ENCODE measurements around the gene R3HDM2.

DNA sequence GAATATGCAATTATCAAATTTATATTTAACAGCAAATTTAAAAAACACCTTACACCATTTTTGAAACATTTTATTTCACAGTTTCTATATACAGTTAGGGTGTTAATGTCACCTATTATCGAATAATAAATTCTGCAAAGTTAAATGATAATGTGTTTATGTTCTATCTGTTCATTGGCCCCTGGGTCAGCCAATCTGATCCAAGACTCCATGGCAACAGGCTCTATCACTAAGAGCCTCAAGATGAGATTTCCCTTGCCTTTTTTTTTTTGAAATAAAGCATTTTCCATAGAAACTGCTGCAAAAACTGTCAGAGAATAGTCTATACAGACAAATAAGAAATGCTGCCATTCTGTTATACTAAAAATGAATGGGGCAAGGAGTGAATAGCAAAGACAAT lies 96.6 kb downstream of the R3HDM2 start:
- TF ChIP-seq, protein P1, sequence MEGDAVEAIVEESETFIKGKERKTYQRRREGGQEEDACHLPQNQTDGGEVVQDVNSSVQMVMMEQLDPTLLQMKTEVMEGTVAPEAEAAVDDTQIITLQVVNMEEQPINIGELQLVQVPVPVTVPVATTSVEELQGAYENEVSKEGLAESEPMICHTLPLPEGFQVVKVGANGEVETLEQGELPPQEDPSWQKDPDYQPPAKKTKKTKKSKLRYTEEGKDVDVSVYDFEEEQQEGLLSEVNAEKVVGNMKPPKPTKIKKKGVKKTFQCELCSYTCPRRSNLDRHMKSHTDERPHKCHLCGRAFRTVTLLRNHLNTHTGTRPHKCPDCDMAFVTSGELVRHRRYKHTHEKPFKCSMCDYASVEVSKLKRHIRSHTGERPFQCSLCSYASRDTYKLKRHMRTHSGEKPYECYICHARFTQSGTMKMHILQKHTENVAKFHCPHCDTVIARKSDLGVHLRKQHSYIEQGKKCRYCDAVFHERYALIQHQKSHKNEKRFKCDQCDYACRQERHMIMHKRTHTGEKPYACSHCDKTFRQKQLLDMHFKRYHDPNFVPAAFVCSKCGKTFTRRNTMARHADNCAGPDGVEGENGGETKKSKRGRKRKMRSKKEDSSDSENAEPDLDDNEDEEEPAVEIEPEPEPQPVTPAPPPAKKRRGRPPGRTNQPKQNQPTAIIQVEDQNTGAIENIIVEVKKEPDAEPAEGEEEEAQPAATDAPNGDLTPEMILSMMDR (IDR thresholded peaks at IDR 0.05): no peak
- TF ChIP-seq POLR2AphosphoS5 (IDR thresholded peaks at IDR 0.05): no peak

All from transverse colon (tissue), 4 donors.